ENCODE data around the gene SCAMP5. TPM values are rescaled to one million over a fixed set of nuclear protein-coding genes. Genes with fewer than 3 reads are reported as not detected.

Gene SCAMP5
- total and polyA plus RNA-seq, 2 of the 13 experiments (the other 11 are each of a cell fraction or from before 2014, with no cell fraction given), result 34.3 to 49.0 TPM

DNA sequence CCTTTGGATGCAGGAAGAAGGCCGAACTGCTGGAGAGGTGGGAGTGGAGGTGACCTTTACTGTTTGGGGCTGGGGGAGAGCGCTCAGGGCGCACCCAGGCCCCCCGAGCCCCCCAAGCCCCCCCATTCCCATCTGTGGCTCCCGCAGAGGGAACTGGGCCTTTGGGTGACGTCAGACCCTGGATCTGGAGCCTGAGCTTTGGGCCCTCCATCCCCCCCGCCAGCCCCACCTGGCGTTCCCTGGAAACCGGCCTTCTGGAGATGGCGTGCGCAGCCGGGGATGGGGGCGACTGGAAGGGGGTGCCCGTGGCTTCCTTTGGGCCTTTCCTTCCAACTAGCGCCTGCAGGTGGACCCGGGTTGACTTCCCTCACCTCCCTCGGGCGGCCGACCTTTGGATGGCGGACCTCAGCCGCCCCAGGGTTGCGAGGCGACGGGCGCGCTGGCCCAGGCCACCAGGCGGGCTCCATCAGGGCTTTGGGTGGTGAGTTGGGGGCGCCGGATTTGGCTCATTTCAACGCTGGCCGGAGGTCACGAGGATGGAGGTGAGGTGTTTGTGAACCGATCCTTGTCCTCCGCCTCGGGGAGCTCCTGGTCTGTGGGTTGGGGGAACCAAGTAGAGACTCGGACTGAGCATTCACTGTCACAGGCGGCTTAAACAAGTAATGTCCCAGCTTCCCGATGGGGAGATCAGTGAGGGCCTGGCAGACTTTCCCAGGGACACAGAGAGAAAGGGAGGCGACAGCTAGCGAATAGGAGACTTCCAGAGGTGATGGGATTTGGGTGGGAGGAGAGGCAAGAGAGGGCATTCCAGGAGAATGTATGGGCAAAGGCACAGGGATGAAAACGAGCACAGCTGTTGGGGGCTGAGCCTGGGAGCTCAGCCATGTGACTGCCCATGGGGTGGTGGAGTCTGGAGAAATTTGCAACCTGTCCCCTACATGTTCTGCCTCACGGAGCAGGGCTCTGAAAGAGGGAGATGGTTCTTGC is 709 bp downstream of the SCAMP5 start (continued):
- TF ChIP-seq PHF8 (CRISPR knock-in tag; IDR thresholded peaks at IDR 0.05) (no peak; the same call in 1 of the 2 replicates), ETV5 (CRISPR knock-in tag; IDR thresholded peaks at IDR 0.05; ENCODE audit: borderline replicate concordance) (no peak), ZNF589 (CRISPR knock-in tag; conservative IDR thresholded peaks at IDR 0.05) (no peak), SP140L (CRISPR knock-in tag; IDR thresholded peaks at IDR 0.05; ENCODE audit: borderline replicate concordance) (no peak), SALL2 (CRISPR knock-in tag; IDR thresholded peaks at IDR 0.05) (no peak), RARG (CRISPR knock-in tag; IDR thresholded peaks at IDR 0.05; ENCODE audit: low read depth) (0 out of 2 replicates have a peak, but pooled peaks have one; percentile 33), SNRNP70 (IDR thresholded peaks at IDR 0.05; ENCODE audit: low read depth, low read length) (no peak), HOXA7 (CRISPR knock-in tag; IDR thresholded peaks at IDR 0.05) (no peak), TBP (CRISPR knock-in tag; IDR thresholded peaks at IDR 0.05) (no peak), SRY (CRISPR knock-in tag; IDR thresholded peaks at IDR 0.05) (no peak), AHR (CRISPR knock-in tag; IDR thresholded peaks at IDR 0.05) (no peak), ZNF124 (CRISPR knock-in tag; IDR thresholded peaks at IDR 0.05) (no peak), TRIM24 (CRISPR knock-in tag; IDR thresholded peaks at IDR 0.05) (no peak), MLLT10 (CRISPR knock-in tag; IDR thresholded peaks at IDR 0.05) (no peak), REPIN1 (CRISPR knock-in tag; IDR thresholded peaks at IDR 0.05; ENCODE audit: borderline replicate concordance, low read depth) (peak; percentile 7; the same call in 1 of the 2 replicates), GATA4 (IDR thresholded peaks at IDR 0.05; ENCODE audit: borderline replicate concordance, low read depth) (no peak)
- TF ChIP-seq, protein P1, sequence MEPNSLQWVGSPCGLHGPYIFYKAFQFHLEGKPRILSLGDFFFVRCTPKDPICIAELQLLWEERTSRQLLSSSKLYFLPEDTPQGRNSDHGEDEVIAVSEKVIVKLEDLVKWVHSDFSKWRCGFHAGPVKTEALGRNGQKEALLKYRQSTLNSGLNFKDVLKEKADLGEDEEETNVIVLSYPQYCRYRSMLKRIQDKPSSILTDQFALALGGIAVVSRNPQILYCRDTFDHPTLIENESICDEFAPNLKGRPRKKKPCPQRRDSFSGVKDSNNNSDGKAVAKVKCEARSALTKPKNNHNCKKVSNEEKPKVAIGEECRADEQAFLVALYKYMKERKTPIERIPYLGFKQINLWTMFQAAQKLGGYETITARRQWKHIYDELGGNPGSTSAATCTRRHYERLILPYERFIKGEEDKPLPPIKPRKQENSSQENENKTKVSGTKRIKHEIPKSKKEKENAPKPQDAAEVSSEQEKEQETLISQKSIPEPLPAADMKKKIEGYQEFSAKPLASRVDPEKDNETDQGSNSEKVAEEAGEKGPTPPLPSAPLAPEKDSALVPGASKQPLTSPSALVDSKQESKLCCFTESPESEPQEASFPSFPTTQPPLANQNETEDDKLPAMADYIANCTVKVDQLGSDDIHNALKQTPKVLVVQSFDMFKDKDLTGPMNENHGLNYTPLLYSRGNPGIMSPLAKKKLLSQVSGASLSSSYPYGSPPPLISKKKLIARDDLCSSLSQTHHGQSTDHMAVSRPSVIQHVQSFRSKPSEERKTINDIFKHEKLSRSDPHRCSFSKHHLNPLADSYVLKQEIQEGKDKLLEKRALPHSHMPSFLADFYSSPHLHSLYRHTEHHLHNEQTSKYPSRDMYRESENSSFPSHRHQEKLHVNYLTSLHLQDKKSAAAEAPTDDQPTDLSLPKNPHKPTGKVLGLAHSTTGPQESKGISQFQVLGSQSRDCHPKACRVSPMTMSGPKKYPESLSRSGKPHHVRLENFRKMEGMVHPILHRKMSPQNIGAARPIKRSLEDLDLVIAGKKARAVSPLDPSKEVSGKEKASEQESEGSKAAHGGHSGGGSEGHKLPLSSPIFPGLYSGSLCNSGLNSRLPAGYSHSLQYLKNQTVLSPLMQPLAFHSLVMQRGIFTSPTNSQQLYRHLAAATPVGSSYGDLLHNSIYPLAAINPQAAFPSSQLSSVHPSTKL (CRISPR knock-in tag; IDR thresholded peaks at IDR 0.05), result no peak
- TF ChIP-seq, protein P2, sequence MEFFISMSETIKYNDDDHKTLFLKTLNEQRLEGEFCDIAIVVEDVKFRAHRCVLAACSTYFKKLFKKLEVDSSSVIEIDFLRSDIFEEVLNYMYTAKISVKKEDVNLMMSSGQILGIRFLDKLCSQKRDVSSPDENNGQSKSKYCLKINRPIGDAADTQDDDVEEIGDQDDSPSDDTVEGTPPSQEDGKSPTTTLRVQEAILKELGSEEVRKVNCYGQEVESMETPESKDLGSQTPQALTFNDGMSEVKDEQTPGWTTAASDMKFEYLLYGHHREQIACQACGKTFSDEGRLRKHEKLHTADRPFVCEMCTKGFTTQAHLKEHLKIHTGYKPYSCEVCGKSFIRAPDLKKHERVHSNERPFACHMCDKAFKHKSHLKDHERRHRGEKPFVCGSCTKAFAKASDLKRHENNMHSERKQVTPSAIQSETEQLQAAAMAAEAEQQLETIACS (CRISPR knock-in tag; IDR thresholded peaks at IDR 0.05), result no peak
- TF ChIP-seq, protein P3, sequence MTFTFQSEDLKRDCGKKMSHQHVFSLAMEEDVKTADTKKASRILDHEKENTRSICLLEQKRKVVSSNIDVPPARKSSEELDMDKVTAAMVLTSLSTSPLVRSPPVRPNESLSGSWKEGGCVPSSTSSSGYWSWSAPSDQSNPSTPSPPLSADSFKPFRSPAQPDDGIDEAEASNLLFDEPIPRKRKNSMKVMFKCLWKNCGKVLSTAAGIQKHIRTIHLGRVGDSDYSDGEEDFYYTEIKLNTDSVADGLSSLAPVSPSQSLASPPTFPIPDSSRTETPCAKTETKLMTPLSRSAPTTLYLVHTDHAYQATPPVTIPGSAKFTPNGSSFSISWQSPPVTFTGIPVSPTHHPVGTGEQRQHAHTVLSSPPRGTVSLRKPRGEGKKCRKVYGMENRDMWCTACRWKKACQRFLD (CRISPR knock-in tag; IDR thresholded peaks at IDR 0.05; ENCODE audit: borderline replicate concordance), result no peak
- TF ChIP-seq, protein P4, sequence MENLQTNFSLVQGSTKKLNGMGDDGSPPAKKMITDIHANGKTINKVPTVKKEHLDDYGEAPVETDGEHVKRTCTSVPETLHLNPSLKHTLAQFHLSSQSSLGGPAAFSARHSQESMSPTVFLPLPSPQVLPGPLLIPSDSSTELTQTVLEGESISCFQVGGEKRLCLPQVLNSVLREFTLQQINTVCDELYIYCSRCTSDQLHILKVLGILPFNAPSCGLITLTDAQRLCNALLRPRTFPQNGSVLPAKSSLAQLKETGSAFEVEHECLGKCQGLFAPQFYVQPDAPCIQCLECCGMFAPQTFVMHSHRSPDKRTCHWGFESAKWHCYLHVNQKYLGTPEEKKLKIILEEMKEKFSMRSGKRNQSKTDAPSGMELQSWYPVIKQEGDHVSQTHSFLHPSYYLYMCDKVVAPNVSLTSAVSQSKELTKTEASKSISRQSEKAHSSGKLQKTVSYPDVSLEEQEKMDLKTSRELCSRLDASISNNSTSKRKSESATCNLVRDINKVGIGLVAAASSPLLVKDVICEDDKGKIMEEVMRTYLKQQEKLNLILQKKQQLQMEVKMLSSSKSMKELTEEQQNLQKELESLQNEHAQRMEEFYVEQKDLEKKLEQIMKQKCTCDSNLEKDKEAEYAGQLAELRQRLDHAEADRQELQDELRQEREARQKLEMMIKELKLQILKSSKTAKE (CRISPR knock-in tag; IDR thresholded peaks at IDR 0.05; ENCODE audit: borderline replicate concordance), result no peak

Data from HepG2 (cell line).